Sigmoid colon (tissue), 4 donors: ENCODE results near the gene PRKCZ.

Experiments used
- EP300 ChIP-seq, 4 donors: sonication (generic); formaldehyde crosslinking; IDR thresholded peaks; one replicate each; pipeline ENCODE4 v1.6.1; 2017; ENCODE audit warnings: antibody characterized with exemption in 4 of 4
- POLR2A ChIP-seq, 2 donors: fragments of 450-650 bp; IDR thresholded peaks; one replicate each; pipeline ENCODE4 v1.6.1; 2016; ENCODE audit warnings: antibody characterized with exemption in 2 of 2, mild to moderate bottlenecking in 2 of 2, moderate library complexity in 2 of 2
- POLR2AphosphoS5 ChIP-seq, 4 donors: sonication (generic); formaldehyde crosslinking; IDR thresholded peaks; one replicate each; pipeline ENCODE4 v1.6.1; 2017; ENCODE audit warnings: antibody characterized with exemption in 4 of 4
- TF ChIP-seq, protein P1 (sequence below), 4 experiments: fragments of 450-650 bp in 3 of 4; fragments of 200-600 bp in 1 of 4; IDR thresholded peaks; one replicate each; pipeline ENCODE4 v1.5.1; 2016 to 2019; ENCODE audit warnings: antibody characterized with exemption in 4 of 4, mild to moderate bottlenecking in 3 of 4, moderate library complexity in 2 of 4

DNA sequence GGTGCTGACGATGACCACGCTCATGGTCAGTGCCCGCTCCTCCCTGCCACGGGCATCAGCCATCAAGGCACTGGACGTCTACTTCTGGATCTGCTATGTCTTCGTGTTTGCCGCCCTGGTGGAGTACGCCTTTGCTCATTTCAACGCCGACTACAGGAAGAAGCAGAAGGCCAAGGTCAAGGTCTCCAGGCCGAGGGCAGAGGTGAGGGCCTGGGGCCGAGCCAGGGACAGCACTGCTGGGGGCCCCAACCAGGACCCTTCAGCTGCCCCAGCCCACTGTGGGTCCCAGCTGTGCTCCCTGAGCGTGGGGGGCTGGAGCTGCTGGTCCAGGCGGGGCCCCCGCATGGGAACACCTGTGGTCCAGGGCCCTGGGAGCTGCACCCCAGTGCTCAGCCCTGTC, 20.6 kb upstream of the PRKCZ start:
- TF ChIP-seq, protein P1, sequence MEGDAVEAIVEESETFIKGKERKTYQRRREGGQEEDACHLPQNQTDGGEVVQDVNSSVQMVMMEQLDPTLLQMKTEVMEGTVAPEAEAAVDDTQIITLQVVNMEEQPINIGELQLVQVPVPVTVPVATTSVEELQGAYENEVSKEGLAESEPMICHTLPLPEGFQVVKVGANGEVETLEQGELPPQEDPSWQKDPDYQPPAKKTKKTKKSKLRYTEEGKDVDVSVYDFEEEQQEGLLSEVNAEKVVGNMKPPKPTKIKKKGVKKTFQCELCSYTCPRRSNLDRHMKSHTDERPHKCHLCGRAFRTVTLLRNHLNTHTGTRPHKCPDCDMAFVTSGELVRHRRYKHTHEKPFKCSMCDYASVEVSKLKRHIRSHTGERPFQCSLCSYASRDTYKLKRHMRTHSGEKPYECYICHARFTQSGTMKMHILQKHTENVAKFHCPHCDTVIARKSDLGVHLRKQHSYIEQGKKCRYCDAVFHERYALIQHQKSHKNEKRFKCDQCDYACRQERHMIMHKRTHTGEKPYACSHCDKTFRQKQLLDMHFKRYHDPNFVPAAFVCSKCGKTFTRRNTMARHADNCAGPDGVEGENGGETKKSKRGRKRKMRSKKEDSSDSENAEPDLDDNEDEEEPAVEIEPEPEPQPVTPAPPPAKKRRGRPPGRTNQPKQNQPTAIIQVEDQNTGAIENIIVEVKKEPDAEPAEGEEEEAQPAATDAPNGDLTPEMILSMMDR (IDR thresholded peaks at IDR 0.05): no peak
- no peak for TF ChIP-seq POLR2AphosphoS5 (IDR thresholded peaks at IDR 0.05)
- TF ChIP-seq EP300 (IDR thresholded peaks at IDR 0.05): no peak
- no peak for TF ChIP-seq POLR2A (IDR thresholded peaks at IDR 0.05)
